Right lobe of liver (tissue), 6 donors: ENCODE measurements around the gene INHBE. TPM values are rescaled to one million over a fixed set of nuclear protein-coding genes. Genes with fewer than 3 reads are reported as not detected.

Experiments
- ATAC-seq, 4 donors: fragments of 200-7000 bp; cut with Tn5 transposase; one replicate each; pipeline ENCODE4 v1.9.1; 2020; ENCODE audit warnings: mild to moderate bottlenecking in 4 of 4, moderate library complexity in 4 of 4
- DNase-seq, 3 donors: peaks; one replicate each; pipeline ENCODE4 v3.0.0-alpha.2; 2020
- H3K27ac ChIP-seq, 3 donors: fragments of 200-600 bp; one replicate each; pipeline ENCODE4 v1.8.0; 2022
- H3K27me3 ChIP-seq, 2 donors: fragments of 200-600 bp; one replicate each; pipeline ENCODE4 v1.8.0; 2022
- H3K36me3 ChIP-seq, 4 donors: fragments of 200-600 bp; sonication (generic) in 1 of 4; one replicate each; pipeline versions ENCODE4 v1.5.1 to v1.8.0; 2017 to 2022; ENCODE audit warnings: control low read depth in 1 of 4
- H3K4me1 ChIP-seq, 4 donors: fragments of 200-600 bp; sonication (generic) in 1 of 4; one replicate each; pipeline versions ENCODE4 v1.5.1 to v1.8.0; 2017 to 2022; ENCODE audit warnings: control low read depth in 1 of 4
- H3K4me3 ChIP-seq, 3 donors: fragments of 200-600 bp; one replicate each; pipeline ENCODE4 v1.8.0; 2022
- H3K9me3 ChIP-seq, 4 donors: fragments of 200-600 bp; sonication (generic) in 1 of 4; one replicate each; pipeline versions ENCODE4 v1.5.1 to v1.8.0; 2017 to 2022; ENCODE audit warnings: control low read depth in 1 of 4
- CTCF ChIP-seq, 4 donors: fragments of 200-600 bp in 3 of 4; fragments of 450-650 bp in 1 of 4; IDR thresholded peaks; one replicate each; pipeline versions ENCODE4 v1.5.1 to v1.8.0; 2016 to 2022; ENCODE audit warnings: antibody characterized with exemption in 4 of 4, mild to moderate bottlenecking in 2 of 4
- POLR2A ChIP-seq: fragments of 450-650 bp; IDR thresholded peaks from one replicate; pipeline ENCODE4 v1.6.1; 2017; ENCODE audit warnings: antibody characterized with exemption, mild to moderate bottlenecking
- WGBS: methylation state at CpG from one replicate; pipeline ENCODE4 v1.1.6; 2018; ENCODE audit warnings: low coverage, low lambda C conversion rate; ENCODE audit not compliant: insufficient coverage; ENCODE audit errors: missing lambda C conversion rate; 5-methylcytosine and 5-hydroxymethylcytosine counted together
- intact Hi-C, 2 donors: fragments of 100-400 bp; cut with DNase I; formaldehyde crosslinking; loops; one replicate each; pipeline versions ENCODE4 v1.11.2 to v1.14.1; 2022
- total RNA-seq, 6 experiments: library from RNA; depleted of rRNA in 2 of 6; stranded (reverse); fragments of >200 nt in 2 of 6; fragmentation: NEBNext Ultra II Directional in 3 of 6; extraction: Animal tissue kit (Norgen Biotek cat#: 25700) in 3 of 6; gene quantifications; one replicate each; pipeline versions ENCODE4 v1.1.0 to v1.2.4, GENCODE V29; 2016 to 2023
- donor health status: DM: no; HTN: yes; CAD: no.
- donor health status: DM: no; HTN: no; CAD: no.
- donor health status: DM: no; HTN: no; CAD: no.
- donor health status: DM: no; HTN: yes; CAD: no.
- donor health status: DM: no; HTN: yes; CAD: no.

INHBE gene
- total RNA-seq, 6 experiments from 2014 or later, result 17.4 to 302 (median 150) TPM

DNA sequence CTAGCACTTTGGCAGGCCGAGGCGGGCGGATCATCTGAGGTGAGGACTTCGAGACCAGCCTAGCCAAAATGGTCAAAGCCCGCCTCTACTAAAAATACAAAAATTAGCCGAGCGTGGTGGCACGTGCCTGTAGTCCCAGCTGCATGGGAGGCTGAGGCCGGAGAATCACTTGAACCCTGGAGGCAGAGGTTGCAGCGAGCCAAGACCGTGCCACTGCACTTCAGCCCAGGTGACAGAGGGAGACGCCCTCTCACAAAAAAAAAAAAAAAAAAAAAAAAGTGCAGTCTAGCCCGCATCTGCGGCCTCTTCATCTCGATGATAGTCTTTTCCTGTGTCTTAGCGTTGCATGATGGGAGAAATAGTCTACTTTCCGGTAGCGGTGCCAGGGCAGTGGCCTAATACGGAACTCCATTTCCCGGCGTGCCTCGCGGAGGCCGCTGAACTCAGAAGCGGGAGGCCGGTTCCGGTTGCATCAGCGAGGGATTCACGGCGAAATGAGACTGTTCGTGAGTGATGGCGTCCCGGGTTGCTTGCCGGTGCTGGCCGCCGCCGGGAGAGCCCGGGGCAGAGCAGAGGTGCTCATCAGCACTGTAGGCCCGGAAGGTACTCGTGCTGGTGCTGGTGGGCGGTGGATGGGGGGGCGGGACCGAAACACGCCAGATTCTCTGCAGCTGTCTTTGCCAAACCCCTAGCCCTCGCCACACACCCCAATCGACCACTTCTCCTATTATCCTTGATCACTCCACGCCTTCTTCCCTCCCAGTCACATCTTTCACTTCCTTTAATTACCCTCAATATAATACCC is 32.7 kb downstream of the INHBE start, which contains the start of gene MARS1:
MARS1 (plus strand) TSS at position 472 of the 805 bp plus-strand sequence; CDS start at position 495, 23 bp downstream.
- Histone ChIP-seq H3K27me3 (no peaks in the 10 kb centered on the region), H3K4me1 (peaks cover 0 to 9% (median 4%) of the 10 kb centered on the region in 4 donors), H3K9me3 (no peaks in the 10 kb centered on the region), H3K36me3 (peaks cover 0 to 25% (median 14%) of the 10 kb centered on the region in 4 donors), H3K27ac (peak within 1 kb of the TSS; percentile 11 to 39 (median 36)), H3K4me3 (peak within 1 kb of the TSS; percentile 80 to 94 (median 93))
- WGBS, result 16% methylated on average over 22 of the region's 47 CpGs
- peak; percentile 94 to 97 (median 96) for DNase-seq
- peak in 1 of 4 donors; percentile 27 for TF ChIP-seq CTCF (IDR thresholded peaks at IDR 0.05)
- peak; percentile 54 for TF ChIP-seq POLR2A
- ATAC-seq, result peak; percentile 98
- intact Hi-C loops, result no loop called here

DNA sequence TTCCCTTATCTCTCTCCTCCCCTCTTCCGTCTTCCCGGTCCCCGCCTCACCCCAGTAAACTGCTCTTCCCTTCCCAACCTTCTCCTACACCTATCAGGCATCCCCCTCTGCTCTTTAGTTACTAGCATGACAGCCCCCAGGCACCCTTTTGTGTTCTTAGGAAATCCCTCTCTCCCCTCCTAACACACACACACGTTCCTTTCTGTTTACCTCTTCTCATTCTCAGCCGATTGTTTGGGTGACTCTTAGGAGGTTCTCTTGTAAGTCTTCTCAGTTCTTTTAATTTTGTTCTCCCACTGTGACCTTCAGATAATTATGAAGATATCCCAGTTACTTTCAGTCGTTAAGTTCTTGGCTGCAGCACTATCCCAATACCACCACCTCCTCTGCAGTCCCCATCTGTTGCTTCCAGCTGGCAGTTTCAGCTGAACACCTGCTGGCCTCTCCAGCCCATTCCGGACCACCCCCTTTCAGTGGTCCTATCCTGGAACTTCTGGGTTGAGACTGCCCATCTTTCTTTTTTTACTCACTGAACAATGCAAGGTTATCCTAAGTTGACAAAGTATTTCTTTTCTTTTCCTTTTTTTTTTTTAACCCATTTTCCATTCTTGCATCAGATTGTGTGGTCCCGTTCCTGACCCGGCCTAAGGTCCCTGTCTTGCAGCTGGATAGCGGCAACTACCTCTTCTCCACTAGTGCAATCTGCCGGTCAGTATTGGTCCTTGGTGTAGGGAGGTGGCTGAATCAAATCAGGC is 33.5 kb downstream of the INHBE start:
- H3K27me3 ChIP-seq, result no peaks in the 10 kb centered on the region
- H3K4me3 ChIP-seq, result peak overlapping the region; percentile 80 to 94 (median 93)
- H3K36me3 ChIP-seq, result peaks cover 0 to 27% (median 15%) of the 10 kb centered on the region in 4 donors
- peaks cover 0 to 9% (median 4%) of the 10 kb centered on the region in 4 donors for H3K4me1 ChIP-seq
- H3K9me3 ChIP-seq, result no peaks in the 10 kb centered on the region
- DNase-seq, result no peak
- peak overlapping the region; percentile 11 to 39 (median 36) for H3K27ac ChIP-seq
- intact Hi-C loops, result no loop called here
- no peak for ATAC-seq
- WGBS, result 18% methylated on average over 11 of the region's 11 CpGs
- no peak for TF ChIP-seq CTCF (IDR thresholded peaks at IDR 0.05)
- no peak for TF ChIP-seq POLR2A

- intact Hi-C loops, result no loop called here
- ATAC-seq (no peak), DNase-seq (no peak)
- WGBS, result 97% methylated on average over 4 of the region's 5 CpGs
- H3K4me3 ChIP-seq, result peak overlapping the region; percentile 80 to 94 (median 93)
- TF ChIP-seq POLR2A, result no peak
- no peak for TF ChIP-seq CTCF (IDR thresholded peaks at IDR 0.05)
- no peaks in the 10 kb centered on the region for H3K27me3 ChIP-seq
- peaks cover 0 to 9% (median 4%) of the 10 kb centered on the region in 4 donors for H3K4me1 ChIP-seq
- H3K9me3 ChIP-seq, result no peaks in the 10 kb centered on the region
- peaks cover 0 to 30% (median 17%) of the 10 kb centered on the region in 4 donors for H3K36me3 ChIP-seq
- no peak overlapping the region for H3K27ac ChIP-seq
Measured at GRCh38 chr12:57489157-57489641, 34.1 kb downstream of the INHBE start.

GRCh38 chr12:57490126-57490525 is 35.0 kb downstream of the INHBE start:
- TF ChIP-seq POLR2A (no peak), CTCF (IDR thresholded peaks at IDR 0.05) (no peak)
- intact Hi-C loops, result no loop called here
- H3K36me3 ChIP-seq, result peaks cover 0 to 30% (median 17%) of the 10 kb centered on the region in 4 donors
- H3K9me3 ChIP-seq, result no peaks in the 10 kb centered on the region
- H3K4me1 ChIP-seq, result peaks cover 0 to 9% (median 4%) of the 10 kb centered on the region in 4 donors
- no CpG with 5 or more reads among the region's 4 CpGs for WGBS
- H3K27me3 ChIP-seq, result no peaks in the 10 kb centered on the region
- no peak overlapping the region for H3K27ac ChIP-seq
- ATAC-seq (no peak), DNase-seq (no peak)
- H3K4me3 ChIP-seq, result no peak overlapping the region
